ENCODE measurements around the gene SLC6A13. TPM values are rescaled to one million over a fixed set of nuclear protein-coding genes. Genes with fewer than 3 reads are reported as not detected.

SLC6A13 gene
- not detected in 2 replicates for total RNA-seq

DNA sequence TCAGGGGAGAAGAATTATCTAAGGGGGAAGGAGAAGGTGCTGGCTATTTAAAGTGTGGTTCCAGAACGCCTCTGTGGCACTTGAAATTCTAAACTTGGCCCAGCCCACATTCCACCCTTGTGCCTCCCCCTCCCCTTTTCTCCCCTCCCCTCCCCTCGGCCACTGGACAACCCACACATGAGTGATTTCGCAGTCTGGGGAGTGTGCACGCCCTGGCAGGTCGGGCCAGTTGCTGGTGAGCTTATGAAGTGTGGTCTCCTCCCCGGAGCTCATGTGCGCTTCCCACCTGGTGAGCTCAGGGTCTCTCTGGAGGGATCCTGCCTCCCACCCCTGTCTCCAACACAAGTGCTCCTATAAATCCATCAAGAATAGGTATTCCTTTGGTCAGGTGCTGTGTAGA, at the start of gene SLC6A13:
Gene SLC6A13 (minus strand): TSS at position 20 of the 400 bp plus-strand sequence. CDS start 2,784 bp downstream, outside the sequence.

GRCh38 chr12:214003-214741, 48.5 kb downstream of the SLC6A13 start, which contains the start of gene SLC6A12:
Gene SLC6A12, minus strand, starts transcription at chr12:214157. Its CDS starts 4,171 bp downstream, at chr12:209986.

Other genes starting within 250 kb of the SLC6A13 start
- gene IQSEC3, start 196.1 kb downstream of the SLC6A13 start, total RNA-seq = under 0.01 and 0.09 TPM in 2 replicates
- gene SLC6A12, start 48.7 kb downstream of the SLC6A13 start, total RNA-seq = not detected in 2 replicates
- 34.1 and 37.8 TPM in 2 replicates for gene KDM5A, start 126.5 kb upstream of the SLC6A13 start, total RNA-seq
- gene CCDC77, start 138.8 kb upstream of the SLC6A13 start, total RNA-seq = 2.0 and 3.1 TPM in 2 replicates
- under 0.01 TPM in 1 of 2 replicates, not detected in the other for gene B4GALNT3, start 197.1 kb upstream of the SLC6A13 start, total RNA-seq

Data from pericardium fibroblast (primary cell).